ENCODE results near the gene EID2B. TPM values are rescaled to one million over a fixed set of nuclear protein-coding genes. Genes with fewer than 3 reads are reported as not detected.
A peak's percentile ranks its signal among the peaks of the same experiment; 100 is the strongest.

The EID2B gene
- polyA plus RNA-seq, 2 of the 4 experiments (the other 2 are of a cell fraction): 9.3 to 10.9 TPM

DNA sequence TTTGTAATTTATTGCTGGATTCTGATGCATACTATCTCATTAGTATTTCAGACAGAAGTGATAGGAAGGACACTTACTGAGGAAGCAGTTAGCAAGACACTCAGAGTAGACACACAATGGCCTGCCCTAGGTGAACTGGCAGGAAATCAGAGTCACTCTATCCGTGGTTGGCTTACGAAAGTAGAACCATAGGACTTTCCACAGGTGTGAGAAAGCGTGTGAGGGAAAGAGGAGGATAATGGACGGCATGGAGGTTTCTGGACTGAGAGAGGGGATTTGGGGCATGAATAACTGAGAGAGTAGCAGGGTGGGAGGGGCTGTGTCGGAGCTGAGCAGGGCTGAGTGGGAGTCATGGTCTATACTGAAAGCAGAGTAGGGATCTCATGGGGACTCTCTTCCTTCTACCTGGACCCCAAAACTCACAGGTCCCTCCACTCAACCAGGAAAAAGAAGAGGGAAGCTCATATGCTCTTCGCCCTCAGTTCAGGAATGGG, 26.0 kb upstream of the EID2B start:
- H3K4me3 ChIP-seq: no peak overlapping the region
- no peak overlapping the region for H3K27ac ChIP-seq
- TF ChIP-seq HOXB5 (CRISPR knock-in tag; IDR thresholded peaks at IDR 0.05) (no peak), POLR2A (IDR thresholded peaks at IDR 0.05; ENCODE audit: low read length) (no peak)
- TF ChIP-seq, protein P1, sequence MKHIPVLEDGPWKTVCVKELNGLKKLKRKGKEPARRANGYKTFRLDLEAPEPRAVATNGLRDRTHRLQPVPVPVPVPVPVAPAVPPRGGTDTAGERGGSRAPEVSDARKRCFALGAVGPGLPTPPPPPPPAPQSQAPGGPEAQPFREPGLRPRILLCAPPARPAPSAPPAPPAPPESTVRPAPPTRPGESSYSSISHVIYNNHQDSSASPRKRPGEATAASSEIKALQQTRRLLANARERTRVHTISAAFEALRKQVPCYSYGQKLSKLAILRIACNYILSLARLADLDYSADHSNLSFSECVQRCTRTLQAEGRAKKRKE (CRISPR knock-in tag; IDR thresholded peaks at IDR 0.05; ENCODE audit: low read depth): no peak
- TF ChIP-seq, protein P2, sequence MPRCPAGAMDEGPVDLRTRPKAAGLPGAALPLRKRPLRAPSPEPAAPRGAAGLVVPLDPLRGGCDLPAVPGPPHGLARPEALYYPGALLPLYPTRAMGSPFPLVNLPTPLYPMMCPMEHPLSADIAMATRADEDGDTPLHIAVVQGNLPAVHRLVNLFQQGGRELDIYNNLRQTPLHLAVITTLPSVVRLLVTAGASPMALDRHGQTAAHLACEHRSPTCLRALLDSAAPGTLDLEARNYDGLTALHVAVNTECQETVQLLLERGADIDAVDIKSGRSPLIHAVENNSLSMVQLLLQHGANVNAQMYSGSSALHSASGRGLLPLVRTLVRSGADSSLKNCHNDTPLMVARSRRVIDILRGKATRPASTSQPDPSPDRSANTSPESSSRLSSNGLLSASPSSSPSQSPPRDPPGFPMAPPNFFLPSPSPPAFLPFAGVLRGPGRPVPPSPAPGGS (IDR thresholded peaks at IDR 0.05): no peak
- TF ChIP-seq, protein P3, sequence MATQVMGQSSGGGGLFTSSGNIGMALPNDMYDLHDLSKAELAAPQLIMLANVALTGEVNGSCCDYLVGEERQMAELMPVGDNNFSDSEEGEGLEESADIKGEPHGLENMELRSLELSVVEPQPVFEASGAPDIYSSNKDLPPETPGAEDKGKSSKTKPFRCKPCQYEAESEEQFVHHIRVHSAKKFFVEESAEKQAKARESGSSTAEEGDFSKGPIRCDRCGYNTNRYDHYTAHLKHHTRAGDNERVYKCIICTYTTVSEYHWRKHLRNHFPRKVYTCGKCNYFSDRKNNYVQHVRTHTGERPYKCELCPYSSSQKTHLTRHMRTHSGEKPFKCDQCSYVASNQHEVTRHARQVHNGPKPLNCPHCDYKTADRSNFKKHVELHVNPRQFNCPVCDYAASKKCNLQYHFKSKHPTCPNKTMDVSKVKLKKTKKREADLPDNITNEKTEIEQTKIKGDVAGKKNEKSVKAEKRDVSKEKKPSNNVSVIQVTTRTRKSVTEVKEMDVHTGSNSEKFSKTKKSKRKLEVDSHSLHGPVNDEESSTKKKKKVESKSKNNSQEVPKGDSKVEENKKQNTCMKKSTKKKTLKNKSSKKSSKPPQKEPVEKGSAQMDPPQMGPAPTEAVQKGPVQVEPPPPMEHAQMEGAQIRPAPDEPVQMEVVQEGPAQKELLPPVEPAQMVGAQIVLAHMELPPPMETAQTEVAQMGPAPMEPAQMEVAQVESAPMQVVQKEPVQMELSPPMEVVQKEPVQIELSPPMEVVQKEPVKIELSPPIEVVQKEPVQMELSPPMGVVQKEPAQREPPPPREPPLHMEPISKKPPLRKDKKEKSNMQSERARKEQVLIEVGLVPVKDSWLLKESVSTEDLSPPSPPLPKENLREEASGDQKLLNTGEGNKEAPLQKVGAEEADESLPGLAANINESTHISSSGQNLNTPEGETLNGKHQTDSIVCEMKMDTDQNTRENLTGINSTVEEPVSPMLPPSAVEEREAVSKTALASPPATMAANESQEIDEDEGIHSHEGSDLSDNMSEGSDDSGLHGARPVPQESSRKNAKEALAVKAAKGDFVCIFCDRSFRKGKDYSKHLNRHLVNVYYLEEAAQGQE (IDR thresholded peaks at IDR 0.05): no peak
- TF ChIP-seq, protein P4, sequence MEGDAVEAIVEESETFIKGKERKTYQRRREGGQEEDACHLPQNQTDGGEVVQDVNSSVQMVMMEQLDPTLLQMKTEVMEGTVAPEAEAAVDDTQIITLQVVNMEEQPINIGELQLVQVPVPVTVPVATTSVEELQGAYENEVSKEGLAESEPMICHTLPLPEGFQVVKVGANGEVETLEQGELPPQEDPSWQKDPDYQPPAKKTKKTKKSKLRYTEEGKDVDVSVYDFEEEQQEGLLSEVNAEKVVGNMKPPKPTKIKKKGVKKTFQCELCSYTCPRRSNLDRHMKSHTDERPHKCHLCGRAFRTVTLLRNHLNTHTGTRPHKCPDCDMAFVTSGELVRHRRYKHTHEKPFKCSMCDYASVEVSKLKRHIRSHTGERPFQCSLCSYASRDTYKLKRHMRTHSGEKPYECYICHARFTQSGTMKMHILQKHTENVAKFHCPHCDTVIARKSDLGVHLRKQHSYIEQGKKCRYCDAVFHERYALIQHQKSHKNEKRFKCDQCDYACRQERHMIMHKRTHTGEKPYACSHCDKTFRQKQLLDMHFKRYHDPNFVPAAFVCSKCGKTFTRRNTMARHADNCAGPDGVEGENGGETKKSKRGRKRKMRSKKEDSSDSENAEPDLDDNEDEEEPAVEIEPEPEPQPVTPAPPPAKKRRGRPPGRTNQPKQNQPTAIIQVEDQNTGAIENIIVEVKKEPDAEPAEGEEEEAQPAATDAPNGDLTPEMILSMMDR (IDR thresholded peaks at IDR 0.05): no peak
- WGBS (ENCODE audit: missing lambda C conversion rate): 64% methylated on average over 6 of the region's 6 CpGs
- FAIRE-seq: no peak
- no peak for ATAC-seq
- no peak overlapping the region for H3K4me2 ChIP-seq
- H3K4me1 ChIP-seq: no peaks in the 10 kb centered on the region
- POLR2A ChIA-PET: no interaction called here
- DNase-seq (ENCODE audit: low read depth in 1 of 2, low spot score in 1 of 2): no peak
- H3K9me3 ChIP-seq: no peaks in the 10 kb centered on the region
- CTCF ChIA-PET: interaction anchor here (1.3 to 25.5 kb wide), 5 partner anchors 6 to 116 kb away, joined by 3 to 585 read pairs (median 4); no protein-coding TSS in a partner anchor

DNA sequence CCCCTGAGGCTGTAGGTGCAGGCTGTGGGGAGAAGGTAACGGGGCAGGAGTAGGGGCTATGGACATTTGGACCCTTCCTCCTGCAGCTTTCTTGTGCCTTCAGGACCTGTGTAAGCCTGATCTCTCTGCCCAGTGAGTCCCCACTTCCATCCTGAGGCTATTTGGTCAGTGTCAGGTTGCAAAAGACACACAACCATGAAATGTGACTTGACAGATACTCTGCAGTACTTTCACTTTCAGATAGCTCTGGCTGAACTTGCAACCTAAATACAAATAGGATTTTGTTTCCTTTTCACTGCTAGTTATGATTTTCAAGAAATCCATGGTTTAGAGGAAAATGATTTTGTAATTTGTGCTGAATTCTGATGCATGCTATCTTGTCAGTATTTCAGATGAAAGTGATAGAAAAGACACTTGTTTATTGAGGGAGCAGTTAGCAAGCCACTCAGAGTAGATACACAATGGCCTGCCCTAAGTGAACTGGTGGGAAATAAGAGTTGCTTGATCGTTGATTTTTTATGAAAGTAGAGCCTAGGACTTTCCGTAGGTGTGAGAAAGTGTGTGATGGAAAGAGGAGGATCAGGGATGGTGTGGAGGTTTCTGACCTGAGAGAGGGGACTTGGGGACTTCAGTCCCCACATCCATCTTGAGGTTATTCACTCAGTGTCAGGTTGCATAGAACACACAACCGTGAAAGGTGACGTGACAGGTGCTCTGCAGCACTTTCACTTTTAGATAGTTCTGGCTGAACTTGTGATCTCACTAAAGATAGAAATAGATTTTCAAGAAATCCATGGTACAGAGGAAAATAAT, 25.4 kb upstream of the EID2B start:
- H3K9me3 ChIP-seq: no peaks in the 10 kb centered on the region
- DNase-seq (ENCODE audit: low read depth in 1 of 2, low spot score in 1 of 2) (no peak), ATAC-seq (peak in 1 of 2 experiments; percentile 52; a peak in 3 of 6 replicates), FAIRE-seq (peak; percentile 94)
- POLR2A ChIA-PET: no interaction called here
- CTCF ChIA-PET: interaction anchor here (25.5 kb wide), 1 partner anchor 117 kb away, joined by 585 read pairs; no protein-coding TSS in a partner anchor
- no peak overlapping the region for H3K27ac ChIP-seq
- no peak overlapping the region for H3K4me3 ChIP-seq
- TF ChIP-seq RFX5 (IDR thresholded peaks at IDR 0.05): no peak
- TF ChIP-seq RCOR1 (IDR thresholded peaks at IDR 0.05; ENCODE audit: low read depth, low read length): no peak
- 56% methylated on average over 5 of the region's 5 CpGs for WGBS (ENCODE audit: missing lambda C conversion rate)
- peak overlapping the region; percentile 20; the same call in 2 of the 3 replicates for H3K4me2 ChIP-seq
- no peaks in the 10 kb centered on the region for H3K4me1 ChIP-seq

DNA sequence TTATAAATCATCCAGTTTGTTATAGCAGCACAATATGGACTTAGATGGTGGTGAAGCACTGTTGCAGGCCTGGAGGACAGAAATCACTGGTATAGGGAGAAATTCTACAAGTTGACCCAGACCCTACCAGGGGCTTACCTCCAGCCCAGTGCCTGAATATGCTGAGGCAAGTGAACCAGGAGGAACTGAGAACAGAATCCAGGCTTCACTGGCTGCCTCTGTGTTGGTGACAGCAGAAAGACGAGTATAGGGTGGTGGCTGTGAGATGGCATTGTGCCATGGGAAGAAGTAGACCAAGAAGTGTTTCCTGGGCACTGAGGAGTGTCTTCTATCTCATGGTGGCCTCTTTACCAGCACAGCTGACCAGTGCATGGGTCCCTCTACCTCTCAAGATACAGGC, 23.2 kb upstream of the EID2B start:
- no peak for DNase-seq (ENCODE audit: low read depth in 1 of 2, low spot score in 1 of 2)
- no peak overlapping the region for H3K4me3 ChIP-seq
- H3K9me3 ChIP-seq: no peaks in the 10 kb centered on the region
- H3K4me1 ChIP-seq: no peaks in the 10 kb centered on the region
- no peak for FAIRE-seq
- H3K27ac ChIP-seq: no peak overlapping the region
- POLR2A ChIA-PET: no interaction called here
- H3K4me2 ChIP-seq: no peak overlapping the region
- no peak for ATAC-seq
- WGBS (ENCODE audit: missing lambda C conversion rate): 16% methylated on average over 1 of the region's 1 CpG
- CTCF ChIA-PET: interaction anchor here (1.0 to 25.5 kb wide), 3 partner anchors 10 to 119 kb away, joined by 4 to 585 read pairs (median 17); partner anchors contain the start of gene EID2B
- TF ChIP-seq NFE2L2 (conservative IDR thresholded peaks at IDR 0.05; ENCODE audit: low read length) (no peak), ESRRA (IDR thresholded peaks at IDR 0.05; ENCODE audit: borderline replicate concordance, low read length) (no peak), NPAS2 (CRISPR knock-in tag; IDR thresholded peaks at IDR 0.05; ENCODE audit: borderline replicate concordance) (no peak), ZC3H11A (IDR thresholded peaks at IDR 0.05) (no peak), RNF2 (IDR thresholded peaks at IDR 0.05; ENCODE audit: borderline replicate concordance, low read depth) (no peak), HEYL (CRISPR knock-in tag; IDR thresholded peaks at IDR 0.05) (no peak), HOXB5 (CRISPR knock-in tag; IDR thresholded peaks at IDR 0.05) (no peak), RAD21 (conservative IDR thresholded peaks at IDR 0.05 in 1 of 2, IDR thresholded peaks at IDR 0.05 in 1 of 2) (no peak), CEBPB (IDR thresholded peaks at IDR 0.05) (no peak), POLR2AphosphoS2 (conservative IDR thresholded peaks at IDR 0.05; ENCODE audit: low read length) (no peak), KDM1A (IDR thresholded peaks at IDR 0.05; ENCODE audit: low read depth) (no peak), RARB (CRISPR knock-in tag; IDR thresholded peaks at IDR 0.05) (no peak)
- TF ChIP-seq, protein P4 (IDR thresholded peaks at IDR 0.05): no peak
- TF ChIP-seq, protein P5, sequence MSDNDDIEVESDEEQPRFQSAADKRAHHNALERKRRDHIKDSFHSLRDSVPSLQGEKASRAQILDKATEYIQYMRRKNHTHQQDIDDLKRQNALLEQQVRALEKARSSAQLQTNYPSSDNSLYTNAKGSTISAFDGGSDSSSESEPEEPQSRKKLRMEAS (IDR thresholded peaks at IDR 0.05): no peak
